NCI-H2081 (cell line): Measurements from ENCODE around the gene OSBPL5.
A peak's percentile ranks its signal among the peaks of the same experiment; 100 is the strongest.
"Not testable (repeated sequence)": the region's sequence is repeated elsewhere in the genome, so short reads cannot be mapped to it uniquely, and the experiment has no call there.

Experiments used
- DNase-seq, 2 experiments: peaks; one replicate each; lab custom pipeline; 2025; lab: John Stamatoyannopoulos, UW

OSBPL5 gene

GRCh38 chr11:3085052-3085451 lies 80.1 kb downstream of the OSBPL5 start:
- DNase-seq = no peak

- no peak for DNase-seq
Observed at GRCh38 chr11:3083321-3083720, 81.8 kb downstream of the OSBPL5 start.

- DNase-seq = no peak
Observed at GRCh38 chr11:3081386-3081751, 83.7 kb downstream of the OSBPL5 start.

DNA sequence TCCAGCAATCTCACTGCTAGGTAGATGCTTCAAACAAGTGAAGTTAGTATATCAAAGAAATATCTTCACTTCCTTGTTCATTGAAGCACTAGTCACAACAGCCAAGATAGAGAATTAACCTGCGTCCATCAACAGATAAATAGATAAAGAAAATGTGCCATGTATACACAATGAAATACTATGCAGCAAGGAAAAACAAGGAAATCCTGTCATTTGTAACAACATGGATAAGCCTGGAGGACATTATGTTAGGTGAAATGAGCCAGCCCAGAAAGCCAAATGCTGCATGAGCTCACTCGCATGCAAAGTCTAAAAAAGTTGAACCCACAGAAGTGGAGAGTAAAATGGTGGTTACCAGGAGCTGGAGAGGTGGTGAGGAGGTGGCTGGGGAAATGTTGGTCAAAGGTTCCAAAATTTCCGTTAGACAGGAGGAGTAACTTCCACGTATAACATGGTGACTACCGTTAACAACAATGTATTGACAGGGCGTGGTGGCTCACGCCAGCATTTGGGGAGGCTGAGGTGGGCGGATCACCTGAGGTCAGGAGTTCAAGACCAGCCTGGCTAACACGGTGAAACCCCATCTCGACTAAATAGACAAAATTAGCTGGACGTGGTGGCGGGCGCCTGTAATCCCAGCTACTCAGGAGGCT lies 84.3 kb downstream of the OSBPL5 start:
- DNase-seq = no peak

GRCh38 chr11:3080104-3080503 lies 85.0 kb downstream of the OSBPL5 start:
- DNase-seq = no peak

- no peak for DNase-seq
Observed at GRCh38 chr11:3077846-3078440, 87.2 kb downstream of the OSBPL5 start.

DNA sequence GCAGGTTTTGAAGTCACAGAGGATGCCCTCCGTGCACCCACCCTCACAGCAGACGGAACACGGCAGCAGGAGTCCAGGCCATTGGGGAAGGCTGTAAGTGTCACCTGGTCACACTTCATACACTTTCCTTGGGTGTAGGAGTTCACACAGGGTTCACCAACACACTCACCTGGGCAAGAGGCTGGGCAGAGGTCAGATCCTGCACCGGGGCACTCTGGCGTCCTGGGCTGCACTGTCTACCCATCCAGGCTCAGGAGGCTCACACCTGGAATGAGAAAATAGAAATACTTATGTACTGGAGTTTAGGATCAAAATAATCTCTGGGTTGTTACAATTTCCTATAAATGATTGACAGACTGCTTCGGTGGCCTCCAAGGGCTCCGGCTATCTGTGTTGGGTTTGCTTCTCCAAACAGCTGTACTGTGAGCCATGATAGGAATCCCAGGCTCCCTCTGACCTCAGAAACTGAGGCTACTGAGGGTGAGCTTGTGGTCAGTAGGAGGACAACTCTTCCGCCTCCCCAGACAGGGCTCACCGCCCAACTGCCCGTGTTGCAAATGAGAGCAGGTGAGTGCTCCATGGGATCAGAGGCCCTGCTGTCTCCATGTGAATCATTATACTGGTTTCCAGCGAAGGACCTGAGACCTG lies 87.8 kb downstream of the OSBPL5 start:
- DNase-seq = no peak

DNA sequence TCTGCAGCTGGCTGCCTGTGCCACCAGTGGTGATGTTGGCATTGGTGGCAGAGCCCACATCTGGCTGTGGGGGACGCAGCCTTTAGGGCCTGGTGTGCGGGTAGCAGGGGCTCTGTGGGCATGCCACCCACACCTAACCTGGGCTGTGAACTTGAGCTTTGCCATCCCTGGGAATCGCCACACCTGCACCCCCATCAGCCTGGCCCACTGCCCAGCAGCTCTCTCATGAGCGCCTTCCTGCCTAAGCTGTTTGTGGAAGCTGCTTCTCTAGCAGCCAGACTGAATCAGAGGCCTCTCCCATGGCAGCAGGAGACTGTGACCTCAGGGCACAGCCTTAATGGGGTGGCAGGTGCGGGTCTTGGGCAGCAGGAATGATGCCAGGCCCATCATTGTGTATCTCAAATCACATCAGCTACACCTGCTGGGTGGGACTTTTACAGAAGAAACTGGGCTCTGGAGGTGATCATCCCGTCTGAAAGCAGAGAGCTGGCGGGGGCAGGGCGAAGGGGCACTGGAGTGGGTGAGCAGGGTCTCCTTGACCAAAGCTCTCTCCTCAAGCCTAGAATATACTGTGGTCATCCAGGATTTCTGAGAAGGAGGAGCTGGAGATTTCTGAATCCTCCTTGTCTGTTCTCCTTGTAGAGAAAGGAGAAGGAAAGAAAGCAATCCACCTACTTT lies 90.1 kb downstream of the OSBPL5 start:
- peak; percentile 45 to 83 for DNase-seq

GRCh38 chr11:3073029-3073435 lies 92.1 kb downstream of the OSBPL5 start:
- no peak for DNase-seq

DNA sequence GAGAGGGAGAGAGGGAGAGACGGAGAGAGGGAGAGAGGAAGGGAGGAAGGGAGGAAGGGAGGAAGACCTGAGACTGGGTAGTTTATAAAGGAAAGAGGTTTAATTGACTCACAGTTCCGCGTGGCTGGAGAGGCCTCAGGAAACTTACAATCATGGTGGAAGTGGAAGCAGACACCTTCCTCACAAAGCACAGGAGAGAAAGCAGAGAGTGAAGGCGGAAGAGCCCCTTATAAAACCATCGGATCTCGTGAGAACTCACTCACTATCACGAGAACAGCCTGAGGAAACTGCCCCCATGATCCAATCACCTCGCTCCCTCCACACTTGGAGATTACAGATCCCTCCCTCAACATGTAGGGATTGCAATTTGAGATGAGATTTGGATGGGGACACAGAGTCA lies 95.7 kb downstream of the OSBPL5 start:
- no peak for DNase-seq

- not testable (repeated sequence) for DNase-seq
Observed at GRCh38 chr11:3066308-3066707, 98.8 kb downstream of the OSBPL5 start.

- not testable (repeated sequence) for DNase-seq
Observed at GRCh38 chr11:3064709-3065108, 100.4 kb downstream of the OSBPL5 start.

GRCh38 chr11:3063876-3064275 lies 101.2 kb downstream of the OSBPL5 start:
- DNase-seq = not testable (repeated sequence)

- not testable (repeated sequence) for DNase-seq
Observed at GRCh38 chr11:3063432-3063831, 101.7 kb downstream of the OSBPL5 start.

DNA sequence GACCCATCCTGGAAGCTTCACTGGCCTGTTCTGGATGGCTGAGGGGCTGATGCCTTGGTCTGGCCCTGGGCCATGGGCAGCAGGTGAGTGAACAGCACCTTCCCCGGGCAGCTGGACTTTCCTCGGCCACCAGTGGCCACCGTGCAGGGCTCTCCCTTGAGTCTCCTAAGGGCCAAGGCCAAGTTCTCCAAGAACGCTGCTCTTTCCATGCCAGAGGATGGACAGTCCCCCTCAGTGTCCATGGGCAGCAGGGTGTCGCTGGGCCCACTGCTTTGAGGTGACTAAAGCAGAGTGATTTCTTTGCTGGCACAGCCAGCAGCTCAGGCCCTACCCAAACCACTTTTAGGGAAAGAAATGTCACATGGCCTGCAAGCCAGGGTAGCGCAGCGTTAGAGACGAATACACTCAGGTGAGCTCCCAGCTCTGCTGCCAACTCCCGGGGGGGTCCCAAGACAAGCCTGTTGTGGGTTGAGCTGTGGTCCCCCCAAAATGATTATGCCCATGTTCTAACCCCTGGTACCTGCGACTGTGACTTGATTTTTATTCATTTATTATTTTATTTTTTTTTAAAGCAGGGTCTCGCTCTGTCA lies 104.6 kb downstream of the OSBPL5 start:
- DNase-seq = no peak

DNA sequence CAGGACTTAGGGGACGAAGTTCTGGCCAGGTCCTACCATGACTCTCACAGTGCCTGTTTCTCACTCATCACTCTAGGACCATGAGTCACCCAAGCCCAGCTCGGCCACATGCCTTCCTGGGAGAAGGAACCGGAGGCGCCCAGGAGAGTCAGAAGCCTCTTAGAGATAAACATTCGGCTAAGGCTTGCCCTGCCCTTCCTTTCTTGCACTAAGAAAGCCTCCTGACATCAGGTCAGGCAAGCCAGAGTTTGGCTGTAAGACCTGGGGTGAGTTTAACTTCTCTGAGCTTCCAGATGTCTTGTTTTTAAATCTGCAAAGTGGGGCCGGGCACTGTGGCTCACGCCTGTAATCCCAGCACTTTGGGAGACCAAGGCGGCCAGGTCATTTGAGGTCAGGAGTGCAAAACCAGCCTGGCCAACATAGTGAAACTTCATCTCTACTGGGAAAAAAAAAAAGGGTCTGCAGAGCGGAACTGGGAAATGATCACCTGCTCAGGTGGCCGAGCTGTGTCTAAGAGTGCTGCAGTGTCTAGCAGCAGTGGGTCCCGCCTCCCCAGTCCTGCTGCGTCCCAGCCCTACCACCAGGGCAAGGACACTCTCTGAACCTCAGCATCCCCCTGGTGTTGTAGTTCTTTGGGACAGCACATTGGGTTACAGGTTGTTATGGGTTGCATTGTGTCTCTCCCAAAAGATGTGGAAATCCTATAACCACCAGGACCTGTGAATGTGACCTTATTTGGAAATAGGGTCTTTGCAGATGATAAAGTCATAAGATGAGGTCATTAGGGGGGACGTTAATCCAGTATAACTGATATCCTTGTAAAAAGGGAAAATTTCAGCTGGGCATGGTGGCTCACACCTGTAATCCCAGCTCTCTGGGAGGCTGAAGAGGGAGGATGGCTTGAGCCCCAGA lies 106.1 kb downstream of the OSBPL5 start:
- DNase-seq = no peak

DNA sequence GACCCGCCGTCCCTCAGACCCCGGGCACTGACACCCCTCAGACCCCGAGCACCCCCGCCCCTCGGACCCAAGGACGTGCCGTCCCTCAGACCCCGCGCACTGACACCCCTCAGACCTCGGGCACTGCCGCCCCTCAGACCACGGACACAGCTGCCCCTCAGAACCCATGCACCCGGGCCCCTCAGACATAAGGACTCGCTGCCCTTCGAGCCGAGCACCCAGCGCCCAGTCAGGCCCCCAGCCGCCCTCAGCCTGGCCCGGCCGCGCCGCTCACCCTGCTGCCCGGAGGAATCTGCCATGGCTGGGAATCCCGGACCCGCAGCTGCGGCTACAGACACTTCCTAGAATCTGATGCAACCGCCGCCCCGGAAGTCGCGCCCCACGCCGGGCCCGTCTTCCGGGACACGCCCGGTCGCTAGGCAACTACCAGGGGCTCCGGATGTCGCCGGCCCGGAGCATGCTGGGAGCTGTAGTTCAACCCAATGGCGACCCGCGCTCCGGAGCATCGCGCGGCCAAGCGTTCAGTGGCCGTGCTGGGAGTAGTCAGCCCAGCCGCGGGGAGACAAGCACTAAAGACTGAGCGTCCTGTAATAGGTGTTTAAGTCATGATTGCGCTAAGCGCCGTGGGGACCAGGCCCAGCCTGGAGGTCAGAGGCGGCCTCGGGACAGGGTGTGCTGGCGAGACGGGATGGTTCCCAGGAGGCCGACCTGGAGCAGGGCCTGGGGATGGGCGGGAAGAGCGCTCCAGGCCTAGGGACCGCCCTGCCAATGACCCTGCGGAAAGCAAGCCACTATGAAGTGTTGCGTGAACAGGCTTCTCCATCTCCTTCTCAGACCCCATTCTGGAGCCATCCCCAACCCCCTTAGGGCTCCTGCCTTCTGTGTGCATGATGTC lies 107.8 kb downstream of the OSBPL5 start, which contains the start of gene CARS1:
CARS1 (minus strand) TSS at position 355 of the 895 bp plus-strand sequence; CDS start at position 299, 56 bp downstream.
- DNase-seq = peak; percentile 84 to 92

DNA sequence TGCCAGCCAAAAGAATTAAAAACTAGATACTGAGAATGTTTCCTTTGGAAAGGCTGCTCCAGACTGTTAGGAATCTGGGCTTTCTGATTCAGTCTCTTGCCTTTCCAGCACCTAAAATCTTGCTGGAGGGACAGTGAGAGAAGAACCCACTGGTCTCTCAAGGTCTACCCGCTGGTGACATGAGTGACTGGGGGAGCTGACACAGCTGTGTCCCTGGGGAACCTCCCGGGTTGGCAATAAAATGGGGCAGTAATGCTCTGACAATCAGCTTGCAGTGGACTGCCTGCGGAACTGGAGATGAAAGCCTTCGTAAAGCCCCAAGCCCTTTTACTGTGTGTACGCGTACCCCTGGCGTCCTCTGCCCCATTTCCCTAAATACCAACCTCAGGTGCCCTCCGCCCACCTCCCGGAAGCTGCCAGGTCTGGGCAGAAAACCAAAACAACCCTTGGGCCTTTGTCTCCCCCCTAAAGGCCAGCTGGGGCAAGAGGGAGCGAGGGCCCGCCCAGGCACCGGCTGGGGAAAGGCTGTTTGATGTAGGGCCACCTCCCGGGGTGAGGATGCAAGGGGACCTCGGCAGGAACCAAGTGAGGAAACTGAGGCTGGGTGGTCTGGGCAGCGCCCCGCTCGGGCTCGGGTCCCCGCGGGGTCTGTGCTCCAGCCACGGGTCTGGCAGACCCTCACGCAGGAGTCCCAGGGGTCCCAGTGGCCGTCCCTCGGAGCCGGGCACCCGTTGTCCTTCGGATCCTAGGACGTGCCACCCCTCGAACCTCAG lies 108.6 kb downstream of the OSBPL5 start:
- DNase-seq = peak in 1 of 2 experiments; percentile 22

GRCh38 chr11:3055891-3056290 lies 109.2 kb downstream of the OSBPL5 start:
- DNase-seq = no peak
